Measurements from ENCODE around the gene BRME1. TPM values are rescaled to one million over a fixed set of nuclear protein-coding genes. Genes with fewer than 3 reads are reported as not detected.
"Not testable (repeated sequence)": the region's sequence is repeated elsewhere in the genome, so short reads cannot be mapped to it uniquely, and the experiment has no call there.

BRME1 gene
- total RNA-seq, 2 experiments from 2014 or later, result 4.2 to 5.0 TPM

DNA sequence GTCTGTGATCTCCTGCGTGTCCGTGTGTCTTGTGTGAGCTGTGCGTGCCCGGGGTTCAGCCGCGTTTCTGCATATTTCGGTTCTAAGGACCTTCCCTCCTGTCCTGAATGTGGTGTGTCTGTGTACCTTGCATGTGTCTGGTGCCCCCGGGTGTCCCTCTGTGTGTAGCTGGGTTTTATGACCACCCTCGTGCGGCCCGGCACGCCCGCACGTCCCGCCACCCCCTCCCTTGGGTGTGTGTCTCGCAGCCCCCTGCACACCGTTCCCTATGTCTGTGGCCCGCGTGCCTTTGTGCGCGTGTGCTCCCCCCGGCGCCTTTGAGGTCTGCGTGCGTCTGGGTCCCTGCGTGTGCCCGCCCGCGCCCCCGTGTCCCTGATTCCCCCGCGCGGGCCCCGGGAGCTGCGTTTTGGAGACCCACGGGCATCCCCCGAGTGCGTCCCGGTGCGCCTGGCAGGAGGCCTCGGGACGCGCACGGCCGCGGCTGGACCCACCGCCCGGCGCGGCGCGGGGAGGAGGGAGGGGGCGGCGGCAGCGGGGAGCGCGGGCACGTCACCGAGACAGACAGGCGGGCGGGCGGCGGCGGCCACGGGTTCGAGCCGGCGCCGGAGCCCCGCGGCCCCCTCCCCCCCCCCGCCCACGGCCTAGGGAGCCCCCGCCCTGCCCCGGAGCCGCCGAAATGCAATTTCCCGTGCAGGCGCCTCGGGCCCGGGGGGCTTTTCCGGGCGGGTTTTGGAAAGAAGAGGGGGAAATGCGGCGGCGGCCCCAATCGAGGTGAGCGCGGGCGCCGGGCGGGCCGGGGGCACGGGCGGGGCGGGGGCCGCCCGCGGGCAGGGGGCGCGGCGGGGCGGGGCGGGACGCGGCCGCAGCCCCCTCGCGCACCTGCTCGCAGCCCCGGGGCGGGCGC is 41.0 kb downstream of the BRME1 start:
- ATAC-seq, result no peak
- no peaks in the 10 kb centered on the region for H3K36me3 Mint-ChIP-seq (ENCODE audit: low read depth)
- H3K27me3 Mint-ChIP-seq (ENCODE audit: low read depth), result peaks cover 24% of the 10 kb centered on the region
- DNase-seq, result no peak
- peak overlapping the region; percentile 71 for H3K4me3 Mint-ChIP-seq
- no peaks in the 10 kb centered on the region for H3K9me3 Mint-ChIP-seq (ENCODE audit: insufficient read depth)
- ChIA-PET POLR2A (interaction anchor here (0.9 to 5.3 kb wide), 6 partner anchors 18 to 167 kb away, joined by 3 to 49 read pairs (median 5); partner anchors contain the start of genes C19orf53 and IL27RA), CTCF (interaction anchor here (0.6 to 4.0 kb wide), 3 partner anchors 28 to 80 kb away, joined by 3 to 42 read pairs (median 4); partner anchors contain the start of gene ZSWIM4)
- peak overlapping the region; percentile 64 for H3K27ac Mint-ChIP-seq
- peaks cover 45% of the 10 kb centered on the region for H3K4me1 Mint-ChIP-seq (ENCODE audit: low read depth)

DNA sequence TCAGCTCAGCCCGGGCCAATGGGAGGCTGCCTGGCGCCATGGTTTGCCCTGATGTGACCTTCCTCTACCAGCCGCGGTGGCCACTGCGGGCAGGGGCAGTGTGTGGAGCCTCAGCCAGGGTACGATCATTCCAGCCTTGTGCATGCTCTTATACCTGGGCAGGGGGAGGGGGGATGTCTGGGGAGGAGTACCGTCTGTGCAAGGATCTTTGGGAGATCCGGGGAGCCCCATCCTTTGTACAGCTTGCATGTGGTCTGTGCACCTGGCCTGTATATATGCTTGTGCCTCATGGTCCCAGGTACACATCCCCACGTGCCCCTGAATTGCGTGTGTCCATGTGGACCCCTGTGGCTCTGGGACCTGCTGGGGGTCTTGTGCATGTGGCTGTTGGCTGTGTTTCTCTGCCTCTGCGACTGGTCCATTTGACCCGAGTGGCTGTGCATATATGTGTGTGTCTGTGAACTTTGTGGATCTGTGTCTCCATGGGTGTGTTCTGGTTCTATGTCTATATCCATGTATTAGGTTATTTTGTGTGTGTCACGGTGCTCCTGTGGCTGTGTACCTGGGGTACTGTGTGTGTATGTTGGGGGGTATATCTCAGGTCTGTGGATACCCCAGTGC is 41.8 kb downstream of the BRME1 start:
- POLR2A ChIA-PET, result interaction anchor here (0.5 to 5.3 kb wide), 12 partner anchors 17 to 518 kb away, joined by 3 to 49 read pairs (median 4); partner anchors contain the start of genes ADGRE5, C19orf53 and IL27RA
- peaks cover 24% of the 10 kb centered on the region for H3K27me3 Mint-ChIP-seq (ENCODE audit: low read depth)
- peak overlapping the region; percentile 71 for H3K4me3 Mint-ChIP-seq
- no peak for ATAC-seq
- H3K27ac Mint-ChIP-seq, result peak overlapping the region; percentile 64
- no peaks in the 10 kb centered on the region for H3K9me3 Mint-ChIP-seq (ENCODE audit: insufficient read depth)
- peaks cover 50% of the 10 kb centered on the region for H3K4me1 Mint-ChIP-seq (ENCODE audit: low read depth)
- no peaks in the 10 kb centered on the region for H3K36me3 Mint-ChIP-seq (ENCODE audit: low read depth)
- CTCF ChIA-PET, result interaction anchor here (0.6 to 4.0 kb wide), 8 partner anchors 8 to 250 kb away, joined by 3 to 71 read pairs (median 11); partner anchors contain the start of gene ZSWIM4
- DNase-seq, result no peak

DNA sequence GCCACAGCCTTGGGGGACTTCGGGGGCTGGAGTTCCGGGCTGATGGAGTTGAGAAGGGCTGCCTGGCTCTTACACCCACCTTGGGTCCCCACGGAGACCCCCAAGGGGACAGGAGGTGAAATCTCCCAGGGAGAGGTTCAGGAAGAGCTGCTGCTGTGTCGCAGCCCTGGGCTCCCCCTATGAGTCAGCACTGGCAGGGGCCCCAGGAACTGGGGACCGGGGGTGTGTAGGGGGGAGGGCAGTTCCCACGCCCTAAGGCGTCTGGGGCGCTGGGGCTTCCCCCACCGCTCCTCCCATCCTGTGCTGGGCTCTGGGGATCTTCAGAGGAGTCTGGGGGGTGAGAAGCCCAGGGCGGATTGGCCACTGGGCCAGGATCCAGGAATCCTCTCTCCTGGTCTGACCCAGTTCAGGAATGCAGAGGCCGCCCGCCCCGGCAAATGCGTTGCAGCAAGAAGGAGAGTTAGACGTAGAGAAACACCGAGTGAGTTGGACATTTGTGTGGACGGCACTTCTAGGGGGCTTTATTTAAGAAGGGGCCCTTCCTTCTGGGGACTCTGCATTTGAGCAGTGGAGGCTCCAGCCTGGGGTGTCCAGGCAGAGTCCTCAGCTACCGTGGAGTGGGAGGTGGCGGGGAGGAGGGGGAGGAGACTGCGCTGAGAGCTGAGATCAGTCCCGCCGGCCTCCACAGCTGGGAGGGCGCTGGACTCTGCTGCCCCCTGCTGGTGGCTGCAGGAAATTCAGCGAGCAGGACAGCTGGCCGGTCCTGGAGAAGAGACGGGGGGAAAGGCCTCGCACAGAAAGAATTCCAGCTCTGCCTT is 44.0 kb downstream of the BRME1 start:
- no peaks in the 10 kb centered on the region for H3K9me3 Mint-ChIP-seq (ENCODE audit: insufficient read depth)
- DNase-seq, result peak; percentile 92
- H3K27me3 Mint-ChIP-seq (ENCODE audit: low read depth), result peaks cover 20% of the 10 kb centered on the region
- H3K36me3 Mint-ChIP-seq (ENCODE audit: low read depth), result no peaks in the 10 kb centered on the region
- peak overlapping the region; percentile 87 for H3K4me3 Mint-ChIP-seq
- peak; percentile 90 for ATAC-seq
- ChIA-PET POLR2A (interaction anchor here (0.5 to 5.3 kb wide), 20 partner anchors 9 to 1472 kb away, joined by 3 to 49 read pairs (median 7); partner anchors contain the start of genes BRME1, C19orf53, CC2D1A and ZSWIM4), CTCF (interaction anchor here (0.6 to 4.0 kb wide), 38 partner anchors 10 to 645 kb away, joined by 3 to 71 read pairs (median 5); partner anchors contain the start of genes ASF1B, C19orf53, IL27RA and MRI1)
- H3K27ac Mint-ChIP-seq, result peak overlapping the region; percentile 88
- peaks cover 50% of the 10 kb centered on the region for H3K4me1 Mint-ChIP-seq (ENCODE audit: low read depth)

GRCh38 chr19:13861392-13861713 is 44.6 kb downstream of the BRME1 start:
- ChIA-PET CTCF (interaction anchor here (0.6 to 4.0 kb wide), 16 partner anchors 12 to 583 kb away, joined by 3 to 71 read pairs (median 10); partner anchors contain the start of genes ASF1B, C19orf53, MRI1 and ZSWIM4), POLR2A (interaction anchor here (0.6 to 5.3 kb wide), 15 partner anchors 9 to 575 kb away, joined by 3 to 49 read pairs (median 9); partner anchors contain the start of genes BRME1, C19orf53 and CC2D1A)
- ATAC-seq (peak; percentile 21), DNase-seq (no peak)
- no peaks in the 10 kb centered on the region for H3K36me3 Mint-ChIP-seq (ENCODE audit: low read depth)
- peaks cover 16% of the 10 kb centered on the region for H3K27me3 Mint-ChIP-seq (ENCODE audit: low read depth)
- H3K27ac Mint-ChIP-seq, result peak overlapping the region; percentile 88
- H3K4me3 Mint-ChIP-seq, result peak overlapping the region; percentile 87
- H3K9me3 Mint-ChIP-seq (ENCODE audit: insufficient read depth), result no peaks in the 10 kb centered on the region
- peaks cover 48% of the 10 kb centered on the region for H3K4me1 Mint-ChIP-seq (ENCODE audit: low read depth)

- peaks cover 44% of the 10 kb centered on the region for H3K4me1 Mint-ChIP-seq (ENCODE audit: low read depth)
- ChIA-PET CTCF (interaction anchor here (0.6 to 4.0 kb wide), 11 partner anchors 11 to 519 kb away, joined by 3 to 71 read pairs (median 14); partner anchors contain the start of gene ZSWIM4), POLR2A (interaction anchor here (0.6 to 5.3 kb wide), 12 partner anchors 8 to 576 kb away, joined by 4 to 49 read pairs (median 10); partner anchors contain the start of genes BRME1, C19orf53 and CC2D1A)
- H3K4me3 Mint-ChIP-seq, result peak overlapping the region; percentile 87
- H3K36me3 Mint-ChIP-seq (ENCODE audit: low read depth), result no peaks in the 10 kb centered on the region
- H3K27me3 Mint-ChIP-seq (ENCODE audit: low read depth), result peaks cover 13% of the 10 kb centered on the region
- peak overlapping the region; percentile 88 for H3K27ac Mint-ChIP-seq
- H3K9me3 Mint-ChIP-seq (ENCODE audit: insufficient read depth), result no peaks in the 10 kb centered on the region
- no peak for ATAC-seq
- DNase-seq, result no peak
Measured at GRCh38 chr19:13860679-13861391, 45.1 kb downstream of the BRME1 start.

DNA sequence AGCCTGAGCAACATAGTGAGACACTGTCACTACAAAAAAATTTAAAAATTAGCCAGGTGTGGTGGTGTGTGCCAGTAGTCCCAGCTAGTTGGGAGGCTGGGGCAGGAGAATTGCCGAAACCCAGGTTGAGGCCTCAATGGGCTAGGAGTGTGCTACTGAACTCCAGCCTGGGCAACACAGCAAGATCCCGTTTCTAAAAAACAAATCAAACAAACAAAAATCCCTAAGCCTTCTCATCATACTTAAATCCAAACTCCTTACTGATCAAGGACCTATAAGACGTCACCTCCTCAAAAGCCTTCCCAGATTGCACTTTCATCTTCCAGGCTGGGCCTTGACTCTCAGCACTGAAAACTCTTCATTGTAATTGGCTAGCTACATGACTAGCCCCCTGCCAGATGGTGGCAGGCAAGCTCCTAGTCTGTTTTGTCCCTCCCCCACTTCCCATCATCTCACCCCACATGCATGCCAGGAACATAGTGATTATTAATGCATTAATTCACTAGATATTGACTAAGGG is 46.5 kb downstream of the BRME1 start:
- Mint-ChIP-seq H3K36me3 (ENCODE audit: low read depth) (no peaks in the 10 kb centered on the region), H3K4me3 (no peak overlapping the region), H3K4me1 (ENCODE audit: low read depth) (peaks cover 40% of the 10 kb centered on the region), H3K9me3 (ENCODE audit: insufficient read depth) (no peaks in the 10 kb centered on the region), H3K27ac (no peak overlapping the region), H3K27me3 (ENCODE audit: low read depth) (peaks cover 9% of the 10 kb centered on the region)
- ATAC-seq (no peak), DNase-seq (no peak)
- POLR2A ChIA-PET, result no interaction called here
- CTCF ChIA-PET, result no interaction called here

DNA sequence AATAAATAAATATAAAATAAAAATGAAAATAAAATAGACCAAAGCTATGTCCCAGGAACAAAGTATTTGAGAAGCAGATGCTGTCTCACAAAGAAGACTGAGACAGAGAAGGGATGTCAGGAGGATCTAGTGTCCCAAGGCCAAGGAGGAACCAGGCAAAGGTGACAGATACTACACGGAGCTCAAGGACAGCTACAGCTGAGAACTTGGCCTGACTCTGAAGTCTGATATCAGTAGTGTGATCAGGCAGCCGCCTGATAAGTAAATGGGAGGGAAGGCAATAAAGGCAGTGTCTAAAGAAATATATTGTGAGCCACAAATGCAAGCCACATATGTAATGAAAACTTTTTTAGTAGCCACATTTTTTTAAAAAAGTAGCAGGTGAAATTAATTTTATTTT is 49.4 kb downstream of the BRME1 start:
- ATAC-seq (no peak), DNase-seq (no peak)
- no peak overlapping the region for H3K27ac Mint-ChIP-seq
- H3K4me1 Mint-ChIP-seq (ENCODE audit: low read depth), result peaks cover 17% of the 10 kb centered on the region
- H3K9me3 Mint-ChIP-seq (ENCODE audit: insufficient read depth), result no peaks in the 10 kb centered on the region
- POLR2A ChIA-PET, result interaction anchor here (0.7 to 1.1 kb wide), 2 partner anchors 8 to 18 kb away, joined by 3 read pairs; no protein-coding TSS in a partner anchor
- H3K27me3 Mint-ChIP-seq (ENCODE audit: low read depth), result no peaks in the 10 kb centered on the region
- no peaks in the 10 kb centered on the region for H3K36me3 Mint-ChIP-seq (ENCODE audit: low read depth)
- no peak overlapping the region for H3K4me3 Mint-ChIP-seq
- CTCF ChIA-PET, result no interaction called here

- not testable (repeated sequence) for H3K27ac Mint-ChIP-seq; DNase-seq; H3K36me3 Mint-ChIP-seq (ENCODE audit: low read depth); H3K9me3 Mint-ChIP-seq (ENCODE audit: insufficient read depth); H3K4me3 Mint-ChIP-seq; ATAC-seq; H3K27me3 Mint-ChIP-seq (ENCODE audit: low read depth)
- ChIA-PET CTCF (interaction anchor here (1.0 to 8.6 kb wide), 2 partner anchors 10 to 67 kb away, joined by 6 to 57 read pairs; no protein-coding TSS in a partner anchor), POLR2A (interaction anchor here (1.4 to 1.6 kb wide), 2 partner anchors 9 to 11 kb away, joined by 9 read pairs; no protein-coding TSS in a partner anchor)
- peaks cover 22% of the 10 kb centered on the region for H3K4me1 Mint-ChIP-seq (ENCODE audit: low read depth)
Measured at GRCh38 chr19:13852171-13852707, 53.7 kb downstream of the BRME1 start.

- peaks cover 27% of the 10 kb centered on the region for H3K4me1 Mint-ChIP-seq (ENCODE audit: low read depth)
- not testable (repeated sequence) for H3K27me3 Mint-ChIP-seq (ENCODE audit: low read depth); H3K36me3 Mint-ChIP-seq (ENCODE audit: low read depth); DNase-seq; H3K4me3 Mint-ChIP-seq; H3K27ac Mint-ChIP-seq; ATAC-seq; H3K9me3 Mint-ChIP-seq (ENCODE audit: insufficient read depth)
- ChIA-PET POLR2A (interaction anchor here (1.6 kb wide), 1 partner anchor 10 kb away, joined by 9 read pairs; no protein-coding TSS in a partner anchor), CTCF (interaction anchor here (8.6 kb wide), 1 partner anchor 11 kb away, joined by 57 read pairs; no protein-coding TSS in a partner anchor)
Measured at GRCh38 chr19:13851734-13852114, 54.2 kb downstream of the BRME1 start.
